Esophagus muscularis mucosa (tissue), 4 donors: Measurements from ENCODE around the gene TRAF2. TPM values are rescaled to one million over a fixed set of nuclear protein-coding genes. Genes with fewer than 3 reads are reported as not detected.
A peak's percentile ranks its signal among the peaks of the same experiment; 100 is the strongest.
"Not testable (repeated sequence)": the region's sequence is repeated elsewhere in the genome, so short reads cannot be mapped to it uniquely, and the experiment has no call there.

ENCODE experiments used
- DNase-seq: peaks from one replicate; pipeline ENCODE4 v3.0.0-alpha.2; 2017; ENCODE audit errors: extremely low spot score
- H3K27ac ChIP-seq, 4 donors: fragments of 200-600 bp; sonication (generic); replicated peaks in 1 of 4; 1 replicate in 3 of 4; 2 replicates in 1 of 4; pipeline ENCODE4 v1.5.1; 2016 to 2019; ENCODE audit warnings: mild to moderate bottlenecking in 1 of 4
- H3K27me3 ChIP-seq, 4 donors: fragments of 200-600 bp; sonication (generic); one replicate each; pipeline versions ENCODE4 v1.5.1 to v1.6.0; 2016 to 2019
- H3K36me3 ChIP-seq, 4 donors: fragments of 200-600 bp; sonication (generic); one replicate each; pipeline ENCODE4 v1.5.1; 2016 to 2019
- H3K4me1 ChIP-seq, 4 donors: fragments of 200-600 bp; sonication (generic); one replicate each; pipeline ENCODE4 v1.5.1; 2016 to 2019
- H3K4me3 ChIP-seq, 4 donors: fragments of 200-600 bp; sonication (generic); 1 replicate in 2 of 4; 2 replicates in 2 of 4; pipeline ENCODE4 v1.5.1; 2016 to 2019; ENCODE audit warnings: mild to moderate bottlenecking in 4 of 4, moderate library complexity in 1 of 4
- H3K9me3 ChIP-seq, 4 donors: fragments of 200-600 bp; sonication (generic); 1 replicate in 3 of 4; 2 replicates in 1 of 4; pipeline ENCODE4 v1.5.1; 2016 to 2019
- EP300 ChIP-seq: sonication (generic); formaldehyde crosslinking; IDR thresholded peaks from one replicate; pipeline ENCODE4 v1.6.1; 2017; ENCODE audit warnings: antibody characterized with exemption
- POLR2A ChIP-seq: fragments of 450-650 bp; IDR thresholded peaks from one replicate; pipeline ENCODE4 v1.6.1; 2017; ENCODE audit warnings: antibody characterized with exemption, moderate library complexity, mild to moderate bottlenecking, low read depth
- POLR2AphosphoS5 ChIP-seq, 2 donors: sonication (generic); formaldehyde crosslinking; IDR thresholded peaks; one replicate each; pipeline ENCODE4 v1.6.1; 2017; ENCODE audit warnings: antibody characterized with exemption in 2 of 2
- WGBS: methylation state at CpG from one replicate; pipeline ENCODE4 v1.1.5; 2018; 5-methylcytosine and 5-hydroxymethylcytosine counted together
- intact Hi-C: fragments of 100-400 bp; cut with DNase I; formaldehyde crosslinking; loops from one replicate; pipeline ENCODE4 v1.15.1; 2023
- total RNA-seq, 4 donors: library from RNA; depleted of rRNA; stranded (reverse); fragments of >200 nt; gene quantifications; one replicate each; pipeline versions ENCODE4 v1.1.0 to v1.2.1, GENCODE V29; 2016
- TF ChIP-seq, protein P1 (sequence below), 3 experiments: fragments of 200-600 bp in 2 of 3; fragments of 450-650 bp in 1 of 3; sonication (generic) in 2 of 3; IDR thresholded peaks; one replicate each; pipeline ENCODE4 v1.5.1; 2017 to 2019; ENCODE audit warnings: antibody characterized with exemption in 3 of 3, mild to moderate bottlenecking in 2 of 3, moderate library complexity in 1 of 3

TRAF2 gene
- total RNA-seq, 4 donors from 2014 or later = 6.6 to 15.5 (median 12.4) TPM

DNA sequence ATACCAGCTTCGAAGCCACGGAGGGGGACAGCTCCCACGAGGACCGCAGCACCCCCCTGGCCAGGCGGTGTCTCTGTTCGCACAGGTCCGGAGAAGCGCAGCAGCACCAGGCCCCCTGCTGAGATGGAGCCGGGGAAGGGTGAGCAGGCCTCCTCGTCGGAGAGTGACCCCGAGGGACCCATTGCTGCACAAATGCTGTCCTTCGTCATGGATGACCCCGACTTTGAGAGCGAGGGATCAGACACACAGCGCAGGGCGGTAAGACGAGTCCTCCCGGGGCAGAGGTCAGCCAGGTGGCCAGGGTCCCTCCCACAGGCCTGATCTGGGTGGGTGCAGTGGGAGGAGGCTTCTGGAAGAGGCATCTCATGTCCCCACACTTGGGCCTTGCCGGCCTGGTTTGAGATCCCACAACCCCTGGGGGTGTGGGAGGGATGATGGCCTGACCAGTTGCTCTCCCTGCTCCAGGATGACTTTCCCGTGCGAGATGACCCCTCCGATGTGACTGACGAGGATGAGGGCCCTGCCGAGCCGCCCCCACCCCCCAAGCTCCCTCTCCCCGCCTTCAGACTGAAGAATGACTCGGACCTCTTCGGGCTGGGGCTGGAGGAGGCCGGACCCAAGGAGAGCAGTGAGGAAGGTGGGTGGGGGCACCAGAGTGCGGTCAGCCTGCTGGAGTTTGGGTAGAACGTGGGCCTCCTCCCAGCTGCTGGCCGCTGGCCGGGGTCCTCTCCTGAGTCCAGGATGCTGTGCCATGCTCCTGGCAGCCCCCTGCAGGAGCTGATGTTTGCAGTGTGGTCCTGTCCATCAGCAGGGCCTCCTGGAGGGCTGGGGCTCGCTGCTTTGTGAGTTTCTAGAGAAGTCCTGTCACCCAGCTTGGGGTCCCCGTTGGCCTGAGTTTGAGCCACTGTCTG, 46.8 kb upstream of the TRAF2 start:
- TF ChIP-seq POLR2A = no peak
- TF ChIP-seq EP300 = no peak
- TF ChIP-seq, protein P1, sequence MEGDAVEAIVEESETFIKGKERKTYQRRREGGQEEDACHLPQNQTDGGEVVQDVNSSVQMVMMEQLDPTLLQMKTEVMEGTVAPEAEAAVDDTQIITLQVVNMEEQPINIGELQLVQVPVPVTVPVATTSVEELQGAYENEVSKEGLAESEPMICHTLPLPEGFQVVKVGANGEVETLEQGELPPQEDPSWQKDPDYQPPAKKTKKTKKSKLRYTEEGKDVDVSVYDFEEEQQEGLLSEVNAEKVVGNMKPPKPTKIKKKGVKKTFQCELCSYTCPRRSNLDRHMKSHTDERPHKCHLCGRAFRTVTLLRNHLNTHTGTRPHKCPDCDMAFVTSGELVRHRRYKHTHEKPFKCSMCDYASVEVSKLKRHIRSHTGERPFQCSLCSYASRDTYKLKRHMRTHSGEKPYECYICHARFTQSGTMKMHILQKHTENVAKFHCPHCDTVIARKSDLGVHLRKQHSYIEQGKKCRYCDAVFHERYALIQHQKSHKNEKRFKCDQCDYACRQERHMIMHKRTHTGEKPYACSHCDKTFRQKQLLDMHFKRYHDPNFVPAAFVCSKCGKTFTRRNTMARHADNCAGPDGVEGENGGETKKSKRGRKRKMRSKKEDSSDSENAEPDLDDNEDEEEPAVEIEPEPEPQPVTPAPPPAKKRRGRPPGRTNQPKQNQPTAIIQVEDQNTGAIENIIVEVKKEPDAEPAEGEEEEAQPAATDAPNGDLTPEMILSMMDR (IDR thresholded peaks at IDR 0.05) = no peak
- no peak for TF ChIP-seq POLR2AphosphoS5 (IDR thresholded peaks at IDR 0.05)
- H3K36me3 ChIP-seq = peaks cover 0 to 64% (median 55%) of the 10 kb centered on the region in 4 donors
- peaks cover 4 to 19% (median 12%) of the 10 kb centered on the region in 4 donors for H3K27me3 ChIP-seq
- H3K27ac ChIP-seq = no peak overlapping the region
- intact Hi-C loops = no loop called here
- H3K9me3 ChIP-seq = no peaks in the 10 kb centered on the region
- peaks cover 32 to 43% (median 41%) of the 10 kb centered on the region in 4 donors for H3K4me1 ChIP-seq
- 68% methylated on average over 3 of the region's 36 CpGs for WGBS
- H3K4me3 ChIP-seq = no peak overlapping the region
- DNase-seq = no peak

DNA sequence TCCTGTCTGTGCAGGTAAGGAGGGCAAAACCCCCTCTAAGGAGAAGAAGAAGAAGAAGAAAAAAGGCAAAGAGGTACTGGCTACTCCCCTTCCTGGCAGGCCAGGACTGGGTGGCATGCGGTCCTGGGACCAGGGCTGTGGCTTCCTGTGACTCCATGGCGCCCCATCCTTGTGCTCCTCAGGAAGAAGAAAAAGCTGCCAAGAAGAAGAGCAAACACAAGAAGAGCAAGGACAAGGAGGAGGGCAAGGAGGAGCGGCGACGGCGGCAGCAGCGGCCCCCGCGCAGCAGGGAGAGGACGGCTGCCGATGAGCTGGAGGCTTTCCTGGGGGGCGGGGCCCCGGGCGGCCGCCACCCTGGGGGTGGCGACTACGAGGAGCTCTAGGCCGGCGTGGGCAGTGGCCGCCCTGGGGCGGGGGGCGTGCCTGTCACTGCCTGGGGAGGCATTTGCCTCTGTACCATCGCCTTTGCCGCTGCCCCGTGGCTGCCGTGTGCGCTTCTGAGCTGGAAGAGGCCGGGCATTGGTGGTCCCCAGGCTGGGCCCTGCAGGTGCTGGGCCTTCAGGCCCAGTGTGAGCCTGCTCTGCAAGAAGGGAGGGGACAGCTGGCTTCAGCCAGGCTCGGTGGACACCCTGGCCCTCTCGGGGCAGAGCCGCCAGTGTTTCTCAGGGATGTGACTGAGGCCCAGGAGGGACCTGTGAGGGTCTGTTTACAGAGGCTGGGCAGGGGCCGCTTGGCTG, 46.0 kb upstream of the TRAF2 start:
- Histone ChIP-seq H3K4me3 (no peak overlapping the region), H3K36me3 (peaks cover 0 to 61% (median 52%) of the 10 kb centered on the region in 4 donors), H3K27ac (no peak overlapping the region), H3K9me3 (no peaks in the 10 kb centered on the region), H3K4me1 (peaks cover 32 to 49% (median 46%) of the 10 kb centered on the region in 4 donors), H3K27me3 (peaks cover 4 to 25% (median 16%) of the 10 kb centered on the region in 4 donors)
- 92% methylated on average over 17 of the region's 32 CpGs for WGBS
- no peak for DNase-seq
- intact Hi-C loops = no loop called here
- TF ChIP-seq, protein P1 (IDR thresholded peaks at IDR 0.05) = no peak
- TF ChIP-seq EP300 (no peak), POLR2A (no peak), POLR2AphosphoS5 (IDR thresholded peaks at IDR 0.05) (no peak)

GRCh38 chr9:136840877-136841645, 45.3 kb upstream of the TRAF2 start:
- Histone ChIP-seq H3K36me3 (peaks cover 0 to 53% (median 45%) of the 10 kb centered on the region in 4 donors), H3K27ac (no peak overlapping the region), H3K9me3 (no peaks in the 10 kb centered on the region), H3K27me3 (peaks cover 4 to 33% (median 23%) of the 10 kb centered on the region in 4 donors), H3K4me1 (peaks cover 32 to 57% (median 53%) of the 10 kb centered on the region in 4 donors), H3K4me3 (no peak overlapping the region)
- 64% methylated on average over 16 of the region's 28 CpGs for WGBS
- DNase-seq = no peak
- intact Hi-C loops = no loop called here
- TF ChIP-seq, protein P1 (IDR thresholded peaks at IDR 0.05) = no peak
- no peak for TF ChIP-seq EP300
- no peak for TF ChIP-seq POLR2A
- no peak for TF ChIP-seq POLR2AphosphoS5 (IDR thresholded peaks at IDR 0.05)

GRCh38 chr9:136841646-136842379, 44.5 kb upstream of the TRAF2 start:
- H3K4me1 ChIP-seq = peaks cover 36 to 64% (median 60%) of the 10 kb centered on the region in 4 donors
- WGBS = 60% methylated on average over 1 of the region's 16 CpGs
- DNase-seq = not testable (repeated sequence)

More at GRCh38 chr9:136841646-136842379, 44.5 kb upstream of the TRAF2 start:
- H3K27ac ChIP-seq = peak overlapping the region in 1 of 4 donors; percentile 66
- peak overlapping the region; percentile 48 to 65 (median 49) for H3K4me3 ChIP-seq
- intact Hi-C loops, H3K9me3 ChIP-seq: not testable (repeated sequence)
- peaks cover 0 to 46% (median 38%) of the 10 kb centered on the region in 4 donors for H3K36me3 ChIP-seq
- H3K27me3 ChIP-seq = peaks cover 4 to 40% (median 25%) of the 10 kb centered on the region in 4 donors
